Retinal pigment epithelial cell (primary cell): ENCODE data around the gene MAPK4.
"Not testable (repeated sequence)": the region's sequence is repeated elsewhere in the genome, so short reads cannot be mapped to it uniquely, and the experiment has no call there.

Source experiments
- DNase-seq: peaks from one replicate; pipeline ENCODE4 v3.0.0-alpha.2; 2010; ENCODE audit warnings: low read depth
- H3K4me3 ChIP-seq: 2 replicates; pipeline ENCODE4 v1.5.1; 2011; ENCODE audit warnings: mild to moderate bottlenecking, low read length, control low read depth, moderate library complexity
- TF ChIP-seq, protein P1 (sequence below): conservative IDR thresholded peaks from 2 replicates; pipeline ENCODE4 v1.5.1; 2011; ENCODE audit warnings: low read depth, low read length, control low read depth, inconsistent platforms

Gene MAPK4

DNA sequence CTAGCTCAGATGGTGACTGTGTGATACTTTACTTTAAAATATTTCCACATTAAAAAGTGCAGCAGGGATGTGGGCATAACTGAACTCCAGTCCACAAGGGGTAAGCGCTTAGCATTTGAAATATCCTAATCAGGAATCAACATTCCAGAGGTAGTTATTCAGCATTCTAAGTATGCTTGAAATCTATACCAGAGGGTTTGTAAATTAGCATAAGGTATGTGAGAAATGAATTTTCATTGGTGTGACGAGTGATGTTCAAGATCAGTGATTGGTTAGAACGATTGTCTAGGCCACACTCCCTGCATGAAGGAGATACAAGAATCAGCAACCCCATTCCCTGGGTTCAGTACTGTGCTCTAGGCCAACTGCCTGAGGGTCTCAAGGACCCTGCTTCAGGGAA, 42.6 kb downstream of the MAPK4 start:
- TF ChIP-seq, protein P1, sequence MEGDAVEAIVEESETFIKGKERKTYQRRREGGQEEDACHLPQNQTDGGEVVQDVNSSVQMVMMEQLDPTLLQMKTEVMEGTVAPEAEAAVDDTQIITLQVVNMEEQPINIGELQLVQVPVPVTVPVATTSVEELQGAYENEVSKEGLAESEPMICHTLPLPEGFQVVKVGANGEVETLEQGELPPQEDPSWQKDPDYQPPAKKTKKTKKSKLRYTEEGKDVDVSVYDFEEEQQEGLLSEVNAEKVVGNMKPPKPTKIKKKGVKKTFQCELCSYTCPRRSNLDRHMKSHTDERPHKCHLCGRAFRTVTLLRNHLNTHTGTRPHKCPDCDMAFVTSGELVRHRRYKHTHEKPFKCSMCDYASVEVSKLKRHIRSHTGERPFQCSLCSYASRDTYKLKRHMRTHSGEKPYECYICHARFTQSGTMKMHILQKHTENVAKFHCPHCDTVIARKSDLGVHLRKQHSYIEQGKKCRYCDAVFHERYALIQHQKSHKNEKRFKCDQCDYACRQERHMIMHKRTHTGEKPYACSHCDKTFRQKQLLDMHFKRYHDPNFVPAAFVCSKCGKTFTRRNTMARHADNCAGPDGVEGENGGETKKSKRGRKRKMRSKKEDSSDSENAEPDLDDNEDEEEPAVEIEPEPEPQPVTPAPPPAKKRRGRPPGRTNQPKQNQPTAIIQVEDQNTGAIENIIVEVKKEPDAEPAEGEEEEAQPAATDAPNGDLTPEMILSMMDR = no peak
- DNase-seq = peak; percentile 16
- no peak overlapping the region for H3K4me3 ChIP-seq

DNA sequence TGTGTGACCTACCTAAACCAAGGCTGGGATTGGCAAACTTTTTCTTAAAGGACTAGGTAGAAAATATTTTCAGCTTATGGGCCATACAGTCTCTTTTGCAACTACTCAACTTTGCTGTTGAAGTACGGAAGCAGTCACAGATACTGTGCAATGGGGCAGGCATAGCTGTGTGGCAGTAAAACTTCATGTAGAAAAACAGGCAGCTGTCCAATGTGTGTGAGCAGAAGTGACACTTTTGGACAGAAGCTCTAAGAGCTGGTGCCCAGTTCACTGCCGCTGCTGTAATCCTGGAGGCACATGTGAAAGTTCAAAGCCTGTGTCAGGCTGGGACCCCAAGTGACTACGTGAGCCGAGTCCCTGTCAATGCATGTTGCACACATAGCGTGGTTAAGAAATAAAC, 46.7 kb downstream of the MAPK4 start:
- no peak overlapping the region for H3K4me3 ChIP-seq
- TF ChIP-seq, protein P1 = no peak
- no peak for DNase-seq

DNA sequence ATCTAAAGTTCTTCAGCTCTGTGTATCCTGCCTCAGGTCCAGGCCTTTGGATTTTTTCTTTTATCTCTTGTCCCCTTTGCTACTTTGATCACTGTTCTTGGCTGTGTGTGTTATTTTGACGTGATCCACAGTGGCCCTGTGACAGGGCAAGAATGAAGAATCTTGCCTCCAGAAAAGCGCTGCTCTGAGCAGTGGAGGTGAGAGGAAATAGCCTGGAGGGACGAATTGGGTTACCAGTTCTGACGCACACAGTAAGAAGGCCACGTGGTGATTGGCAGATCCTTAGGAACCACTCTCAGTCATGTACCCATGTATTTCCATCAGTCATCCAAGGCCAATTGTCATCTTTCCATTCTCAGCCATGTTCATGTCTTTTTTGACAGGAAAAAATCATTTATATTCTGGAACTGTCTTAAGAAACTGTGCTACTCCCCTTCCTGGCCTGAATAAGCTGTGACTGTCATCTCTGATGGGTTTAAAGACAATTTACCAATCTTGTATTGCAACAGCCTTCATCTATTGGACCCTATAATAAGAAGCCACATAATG, 47.6 kb downstream of the MAPK4 start:
- H3K4me3 ChIP-seq = no peak overlapping the region
- DNase-seq = no peak
- TF ChIP-seq, protein P1 = no peak

DNA sequence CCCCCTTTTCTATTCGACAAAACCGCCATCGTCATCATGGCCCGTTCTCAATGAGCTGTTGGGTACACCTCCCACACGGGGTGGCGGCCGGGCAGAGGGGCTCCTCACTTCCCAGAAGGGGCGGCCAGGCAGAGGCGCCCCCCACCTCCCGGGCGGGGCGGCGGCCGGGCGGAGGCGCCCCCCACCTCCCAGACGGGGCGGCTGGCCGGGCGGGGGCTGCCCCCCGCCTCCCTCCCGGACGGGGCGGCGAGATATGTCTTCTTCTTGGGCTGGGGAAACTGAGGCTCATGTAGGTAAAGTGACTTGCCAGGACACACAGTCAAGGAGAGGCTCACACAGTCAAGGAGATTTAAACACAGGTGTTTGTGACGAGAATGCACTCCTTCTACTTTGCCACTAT, 49.3 kb downstream of the MAPK4 start:
- H3K4me3 ChIP-seq, DNase-seq: not testable (repeated sequence)

DNA sequence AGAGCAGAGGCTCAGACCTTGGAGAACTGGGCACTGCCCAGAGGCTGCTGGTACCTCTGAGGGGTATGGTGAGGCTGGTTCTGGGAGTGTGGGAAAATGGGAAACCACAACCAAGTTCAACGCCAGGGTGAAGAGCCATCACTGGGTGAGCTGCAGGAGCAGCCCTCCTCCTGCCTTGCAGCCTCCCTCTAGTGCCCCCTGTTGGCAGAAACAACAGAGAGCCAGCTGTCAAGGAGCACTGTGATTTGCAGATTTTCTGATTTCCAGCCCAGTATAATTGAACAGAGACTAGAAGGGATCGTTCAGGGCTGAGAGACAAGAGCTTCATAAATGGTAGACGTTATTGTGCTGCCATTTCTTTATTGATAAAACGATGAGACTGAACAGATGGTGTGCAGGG, 50.5 kb downstream of the MAPK4 start:
- TF ChIP-seq, protein P1 = peak; percentile 17
- H3K4me3 ChIP-seq = no peak overlapping the region
- no peak for DNase-seq

DNA sequence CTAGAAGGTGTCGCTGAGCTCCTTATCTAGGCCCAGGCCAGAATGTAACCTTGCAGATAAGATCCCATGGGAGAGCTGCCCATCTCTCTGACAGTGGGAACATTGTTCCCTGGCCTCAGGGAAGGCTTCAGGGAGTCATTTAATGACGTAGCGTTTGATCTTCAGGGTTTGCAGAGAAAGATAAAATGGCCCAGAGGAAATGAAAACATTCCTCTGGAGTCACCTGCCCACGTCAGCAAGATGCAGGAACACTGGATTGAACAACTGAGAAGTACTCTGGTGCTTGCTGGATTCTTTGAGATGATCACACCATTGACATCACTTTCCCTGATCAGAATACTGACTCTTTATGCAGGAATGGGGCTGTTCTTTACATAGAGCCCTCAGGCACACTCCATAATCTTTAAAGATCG, 51.6 kb downstream of the MAPK4 start:
- no peak for DNase-seq
- TF ChIP-seq, protein P1 = no peak
- H3K4me3 ChIP-seq = no peak overlapping the region

DNA sequence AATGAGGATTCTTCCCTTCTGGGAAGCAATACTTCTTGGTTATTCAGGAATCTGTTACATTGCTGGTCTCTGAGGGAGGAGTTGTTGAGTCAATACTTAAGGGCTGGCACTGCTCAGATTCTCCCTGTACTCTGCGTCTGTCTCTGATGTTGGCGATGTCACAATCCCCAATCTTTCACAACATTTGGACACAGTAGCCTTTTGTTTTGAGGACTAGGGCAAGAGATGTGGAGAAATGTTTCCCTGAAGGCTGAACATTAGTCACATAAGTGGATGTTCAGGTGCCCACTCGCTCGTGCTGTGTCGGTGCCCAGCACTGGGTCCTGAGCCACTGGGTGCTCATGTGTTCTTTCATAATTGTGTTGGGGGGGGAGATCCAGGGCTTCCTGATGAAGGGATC, 55.0 kb downstream of the MAPK4 start:
- no peak for DNase-seq
- H3K4me3 ChIP-seq = no peak overlapping the region

More for the DNA sequence above, 55.0 kb downstream of the MAPK4 start:
- TF ChIP-seq, protein P1 = no peak
